Prostate gland (tissue), 2 donors: Measurements from ENCODE around the gene PRICKLE2.

Experiments used
- CTCF ChIP-seq, 4 experiments: fragments of 200-600 bp in 2 of 4; fragments of 450-650 bp in 2 of 4; sonication (generic) in 2 of 4; IDR thresholded peaks; 1 replicate in 3 of 4; 2 replicates in 1 of 4; pipeline ENCODE4 v1.5.1; 2016 to 2019; ENCODE audit warnings: antibody characterized with exemption in 4 of 4, mild to moderate bottlenecking in 2 of 4, moderate library complexity in 2 of 4
- POLR2AphosphoS5 ChIP-seq: sonication (generic); formaldehyde crosslinking; IDR thresholded peaks from one replicate; pipeline ENCODE4 v1.6.1; 2017; ENCODE audit warnings: antibody characterized with exemption

- TF ChIP-seq POLR2AphosphoS5 = no peak
- TF ChIP-seq CTCF (IDR thresholded peaks at IDR 0.05) = no peak
Measured at GRCh38 chr3:64179249-64179648, 46.0 kb downstream of the PRICKLE2 start.
